Measurements from ENCODE around the gene ZNHIT6. TPM values are rescaled to one million over a fixed set of nuclear protein-coding genes. Genes with fewer than 3 reads are reported as not detected.

The ZNHIT6 gene
- total RNA-seq, 2 experiments from 2014 or later, result 14.5 to 24.5 TPM

GRCh38 chr1:85692730-85693314 lies 15.4 kb downstream of the ZNHIT6 start:
- intact Hi-C loops (cut with micrococcal nuclease; ENCODE audit: unreplicated experiment), result no loop called here
- no peak for DNase-seq (ENCODE audit: low spot score)
- no peaks in the 10 kb centered on the region for H3K9me3 ChIP-seq (ENCODE audit: low read length)
- ChIA-PET POLR2A (interaction anchor here (0.7 to 2.5 kb wide), 8 partner anchors 9 to 1929 kb away, joined by 3 to 17 read pairs (median 4); partner anchors contain the start of gene ZNHIT6), CTCF (ENCODE audit: unreplicated experiment) (interaction anchor here (0.5 to 1.4 kb wide), 3 partner anchors 12 to 514 kb away, joined by 3 to 4 read pairs (median 3); no protein-coding TSS in a partner anchor)
- BruUV-seq (replicated peaks), result no TSS peak
- no peak overlapping the region for H2AFZ ChIP-seq (ENCODE audit: low read length)
- H4K20me1 ChIP-seq (ENCODE audit: insufficient read depth, low read length), result no peaks in the 10 kb centered on the region
- H3K4me3 ChIP-seq (ENCODE audit: low read depth, low read length, poor library complexity, severe bottlenecking), result no peak overlapping the region
- H3K27ac ChIP-seq (ENCODE audit: low read depth, low read length, poor library complexity, severe bottlenecking), result no peak overlapping the region
- peaks cover 84% of the 10 kb centered on the region for H3K36me3 ChIP-seq (ENCODE audit: insufficient read depth, low read length)
- no peaks in the 10 kb centered on the region for H3K9me2 ChIP-seq (ENCODE audit: insufficient read depth, low read length)
- H3K4me1 ChIP-seq (ENCODE audit: insufficient read depth, low read length, poor library complexity, severe bottlenecking), result no peaks in the 10 kb centered on the region
- H3K4me2 ChIP-seq (ENCODE audit: low read length), result no peak overlapping the region
- peaks cover 19% of the 10 kb centered on the region for H3K79me2 ChIP-seq (ENCODE audit: insufficient read depth, low read depth, low read length)
- TF ChIP-seq CTCF (conservative IDR thresholded peaks at IDR 0.05; ENCODE audit: low read length), result peak; percentile 75
- TF ChIP-seq EZH2phosphoT487 (IDR thresholded peaks at IDR 0.05; ENCODE audit: borderline replicate concordance, low read depth, low read length), result no peak

DNA sequence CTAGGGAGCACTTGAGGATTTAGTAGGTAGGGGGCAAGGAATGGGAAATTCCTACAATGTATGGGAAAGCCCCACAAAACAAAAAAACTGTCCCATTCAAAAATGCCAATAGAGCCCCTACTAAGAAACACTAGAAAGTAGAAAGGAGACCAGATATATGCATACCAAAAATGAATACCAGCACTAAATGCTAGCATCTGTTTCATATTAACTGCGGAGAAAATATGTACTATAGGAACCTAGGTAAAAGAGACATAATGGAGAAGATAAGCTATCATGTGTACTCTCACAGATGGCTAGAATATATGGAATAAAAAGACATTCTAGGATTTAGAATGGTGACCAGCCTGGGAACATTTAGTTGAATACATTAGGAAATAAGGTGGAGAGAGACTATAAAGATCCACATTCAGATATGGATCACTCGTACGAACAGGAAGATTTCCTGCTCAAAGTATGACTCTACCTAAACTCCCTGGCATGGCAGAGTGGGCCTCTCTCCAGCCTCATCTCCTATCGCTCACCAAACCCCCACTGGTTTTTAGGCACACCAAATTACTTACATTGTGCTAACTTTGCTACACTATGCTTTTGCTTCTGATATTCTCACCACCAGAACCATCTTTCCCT lies 18.3 kb downstream of the ZNHIT6 start:
- intact Hi-C loops (cut with micrococcal nuclease; ENCODE audit: unreplicated experiment), result loop anchor here (2.0 kb wide), 1 partner anchor 15 kb away; no protein-coding TSS in a partner anchor
- POLR2A ChIA-PET, result no interaction called here

More for the DNA sequence above, 18.3 kb downstream of the ZNHIT6 start:
- Histone ChIP-seq H4K20me1 (ENCODE audit: insufficient read depth, low read length) (no peaks in the 10 kb centered on the region), H3K27ac (ENCODE audit: low read depth, low read length, poor library complexity, severe bottlenecking) (no peak overlapping the region), H3K4me2 (ENCODE audit: low read length) (no peak overlapping the region), H3K9me2 (ENCODE audit: insufficient read depth, low read length) (no peaks in the 10 kb centered on the region), H2AFZ (ENCODE audit: low read length) (no peak overlapping the region), H3K4me1 (ENCODE audit: insufficient read depth, low read length, poor library complexity, severe bottlenecking) (no peaks in the 10 kb centered on the region), H3K36me3 (ENCODE audit: insufficient read depth, low read length) (peaks cover 90% of the 10 kb centered on the region), H3K4me3 (ENCODE audit: low read depth, low read length, poor library complexity, severe bottlenecking) (no peak overlapping the region), H3K9me3 (ENCODE audit: low read length) (no peaks in the 10 kb centered on the region), H3K79me2 (ENCODE audit: insufficient read depth, low read depth, low read length) (peaks cover 36% of the 10 kb centered on the region)
- TF ChIP-seq CTCF (conservative IDR thresholded peaks at IDR 0.05; ENCODE audit: low read length) (no peak), EZH2phosphoT487 (IDR thresholded peaks at IDR 0.05; ENCODE audit: borderline replicate concordance, low read depth, low read length) (no peak)
- BruUV-seq (replicated peaks), result no TSS peak
- no peak for DNase-seq (ENCODE audit: low spot score)
- CTCF ChIA-PET (ENCODE audit: unreplicated experiment), result no interaction called here

Measured in OCI-LY7 (cell line).